H4 (cell line): ENCODE results near the gene RNF5. TPM values are rescaled to one million over a fixed set of nuclear protein-coding genes. Genes with fewer than 3 reads are reported as not detected.
"Not testable (repeated sequence)": the region's sequence is repeated elsewhere in the genome, so short reads cannot be mapped to it uniquely, and the experiment has no call there.

ENCODE experiments used
- DNase-seq: peaks from one replicate; pipeline ENCODE4 v3.0.0-alpha.2; 2015; ENCODE audit warnings: low spot score
- total RNA-seq: library from RNA; depleted of rRNA; stranded (reverse); fragments of >200 nt; shearing (Covaris generic); gene quantifications from 2 replicates; pipeline ENCODE4 v1.2.3, GENCODE V29; 2014; rRNA removed

Gene RNF5
- total RNA-seq = 55.7 and 56.9 TPM in 2 replicates

DNA sequence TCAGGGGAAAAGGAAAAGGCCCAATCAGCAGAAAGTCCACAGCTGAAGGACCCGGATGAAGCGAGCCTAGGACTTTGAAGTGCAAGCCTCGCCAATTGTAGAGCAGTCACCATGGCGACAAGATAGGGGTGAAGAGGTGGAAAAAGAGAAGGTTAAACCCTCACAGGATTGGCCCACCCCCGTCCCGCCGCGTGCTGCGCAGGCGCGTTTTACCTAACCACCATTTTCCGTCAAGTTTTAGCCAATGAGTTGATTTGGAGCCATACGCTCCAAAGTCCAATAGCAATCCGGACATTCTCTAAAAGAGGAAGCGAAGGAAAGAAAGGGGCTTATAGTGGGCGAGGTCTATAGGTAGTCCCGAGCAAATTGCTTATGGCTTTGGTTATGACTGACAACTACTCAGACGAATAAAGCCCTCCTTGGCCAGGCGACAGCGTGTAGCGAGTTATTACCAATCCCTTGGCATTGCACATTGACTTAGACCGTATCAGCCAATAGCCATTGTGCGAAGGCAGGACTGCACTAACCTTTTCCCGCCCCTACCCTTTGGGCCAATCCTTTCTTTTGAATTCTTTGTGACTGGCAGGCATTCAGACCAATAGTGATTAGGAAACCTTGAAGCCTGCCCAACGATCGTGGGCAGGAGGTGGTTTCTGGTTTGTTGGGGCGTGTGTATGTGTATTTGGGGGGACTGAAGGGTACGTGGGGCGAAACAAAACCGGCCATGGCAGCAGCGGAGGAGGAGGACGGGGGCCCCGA, at the start of gene RNF5:
RNF5 (plus strand) TSS at position 618 of the 759 bp plus-strand sequence; CDS start at position 725, 107 bp downstream.
- peak; percentile 100 for DNase-seq

DNA sequence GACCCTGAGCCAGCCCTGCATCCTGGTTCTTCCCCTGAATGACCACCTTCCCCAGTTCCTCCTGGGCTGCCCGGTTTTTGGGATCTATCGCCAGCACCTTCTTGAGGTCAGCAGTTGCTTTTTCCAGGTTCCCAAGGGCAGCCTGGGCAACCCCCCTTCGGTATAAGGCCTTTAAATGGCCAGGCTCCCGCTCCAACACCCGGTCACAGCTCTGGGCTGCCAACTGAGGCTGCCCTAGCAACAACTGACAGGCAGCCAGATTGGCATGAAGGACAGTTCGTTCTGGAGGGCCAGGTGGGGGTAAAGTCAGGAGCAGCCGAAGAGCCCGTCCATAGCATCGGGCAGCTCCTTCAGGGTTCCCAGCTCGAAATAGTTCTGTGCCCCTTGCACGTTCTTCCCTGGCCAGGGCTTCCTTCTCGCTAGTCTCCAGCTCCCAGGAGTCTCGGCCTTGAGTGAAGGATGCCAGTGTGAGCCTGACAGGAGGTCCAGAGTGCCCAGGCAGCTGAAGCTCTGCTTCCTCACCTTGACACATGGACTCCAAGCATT, 49.4 kb upstream of the RNF5 start:
- DNase-seq = no peak

DNA sequence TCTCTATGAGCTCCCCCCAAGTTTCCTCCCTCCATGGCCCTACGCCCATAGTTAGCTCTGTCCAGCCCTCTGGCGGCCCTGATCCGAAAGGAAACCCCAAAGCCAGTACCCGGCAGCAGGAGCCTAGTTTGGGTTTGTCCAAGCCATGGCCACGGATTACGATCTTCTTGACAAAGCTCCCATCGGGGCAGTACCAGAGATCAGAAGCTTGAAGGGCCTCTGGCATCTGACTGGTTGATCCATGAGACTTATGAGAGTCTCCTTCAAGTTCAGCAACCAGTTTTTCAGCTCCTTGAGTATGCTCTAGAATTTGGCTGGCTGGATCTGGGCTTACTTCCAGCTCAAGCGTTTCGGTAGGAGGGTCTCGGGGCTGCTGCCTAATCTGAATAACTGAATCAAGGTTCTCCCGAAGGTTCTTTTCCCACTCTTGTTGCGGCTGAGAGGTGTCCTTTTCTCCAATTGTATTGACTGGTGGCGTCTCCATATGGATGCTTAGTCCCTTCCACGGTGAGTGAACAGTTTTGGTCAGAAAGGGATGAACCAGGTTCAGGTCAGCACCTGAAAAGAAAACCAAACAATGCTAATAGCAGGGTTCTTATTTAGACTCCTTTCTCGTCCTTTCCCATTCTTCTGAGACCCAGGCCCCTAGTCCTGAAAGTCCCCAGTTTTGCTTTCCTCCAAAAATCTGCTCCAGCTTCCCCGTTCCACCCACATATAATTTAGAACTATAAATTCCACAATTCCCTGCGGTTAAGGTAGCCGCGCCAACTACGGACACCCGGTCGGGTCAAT, 48.7 kb upstream of the RNF5 start:
- DNase-seq = no peak

DNA sequence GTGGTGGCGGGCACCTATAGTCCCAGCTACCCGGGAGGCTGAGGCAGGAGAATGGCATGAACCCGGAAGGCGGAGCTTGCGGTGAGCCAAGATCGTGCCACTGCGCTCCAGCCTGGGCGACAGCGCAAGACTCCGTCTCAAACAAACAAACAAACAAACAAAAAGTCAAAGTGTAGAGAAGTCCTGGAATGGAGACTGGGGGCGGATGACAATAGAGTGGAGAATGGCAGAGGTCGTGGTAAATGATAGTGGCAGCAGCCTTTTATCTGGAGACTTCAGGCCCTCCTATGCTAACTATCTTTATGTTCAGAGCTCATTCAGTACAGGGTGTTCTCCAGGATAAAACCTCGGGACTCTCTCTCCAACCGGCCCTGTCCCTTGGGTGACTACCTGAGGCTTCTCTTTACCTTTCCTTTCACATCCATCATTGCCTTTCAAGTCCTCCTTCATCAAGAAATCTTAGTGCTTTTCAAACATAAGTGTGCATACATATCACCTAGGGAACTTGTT, 46.7 kb upstream of the RNF5 start:
- DNase-seq = no peak

- DNase-seq = no peak
Observed at GRCh38 chr6:32132110-32132509, 46.1 kb upstream of the RNF5 start.

- no peak for DNase-seq
Observed at GRCh38 chr6:32133786-32134185, 44.4 kb upstream of the RNF5 start.

DNA sequence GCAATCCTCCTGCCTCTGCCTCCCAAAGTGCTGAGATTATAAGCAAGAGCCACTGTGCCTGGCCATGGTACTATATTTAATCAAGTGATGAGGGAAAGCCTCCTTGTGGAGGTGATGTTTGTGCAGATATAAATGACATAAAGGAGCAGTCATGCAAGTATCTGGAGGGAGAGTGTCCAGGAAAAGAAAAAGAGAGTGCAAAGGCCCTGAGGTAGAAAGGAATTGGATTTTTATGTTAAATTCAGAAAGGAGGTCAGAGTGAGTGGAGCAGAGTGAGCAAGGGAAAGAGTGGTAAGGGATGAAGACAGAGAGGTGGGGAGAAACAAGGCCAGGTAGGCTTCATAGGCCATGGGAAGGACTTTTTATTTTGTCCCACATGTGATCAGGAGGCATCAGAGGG, 40.8 kb upstream of the RNF5 start:
- DNase-seq = no peak

DNA sequence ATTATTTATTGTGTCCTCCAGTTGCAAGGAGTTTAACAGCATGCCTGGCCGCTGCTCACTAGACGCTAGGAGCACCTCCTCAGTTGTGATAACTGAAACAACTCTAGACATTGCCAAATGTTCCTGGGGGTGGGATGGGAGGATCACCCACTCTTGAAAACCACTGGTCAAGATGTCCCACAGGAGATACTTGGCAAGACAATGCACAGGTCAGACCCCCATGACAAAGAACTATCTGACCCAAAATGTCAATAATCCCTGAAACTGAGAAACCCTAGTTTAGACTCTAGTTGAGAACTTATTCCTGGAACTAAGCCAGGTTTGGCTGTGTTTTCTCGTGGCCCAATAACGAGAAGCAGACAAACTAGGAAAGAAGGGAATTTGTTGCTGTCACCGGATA, 38.6 kb upstream of the RNF5 start:
- no peak for DNase-seq

DNA sequence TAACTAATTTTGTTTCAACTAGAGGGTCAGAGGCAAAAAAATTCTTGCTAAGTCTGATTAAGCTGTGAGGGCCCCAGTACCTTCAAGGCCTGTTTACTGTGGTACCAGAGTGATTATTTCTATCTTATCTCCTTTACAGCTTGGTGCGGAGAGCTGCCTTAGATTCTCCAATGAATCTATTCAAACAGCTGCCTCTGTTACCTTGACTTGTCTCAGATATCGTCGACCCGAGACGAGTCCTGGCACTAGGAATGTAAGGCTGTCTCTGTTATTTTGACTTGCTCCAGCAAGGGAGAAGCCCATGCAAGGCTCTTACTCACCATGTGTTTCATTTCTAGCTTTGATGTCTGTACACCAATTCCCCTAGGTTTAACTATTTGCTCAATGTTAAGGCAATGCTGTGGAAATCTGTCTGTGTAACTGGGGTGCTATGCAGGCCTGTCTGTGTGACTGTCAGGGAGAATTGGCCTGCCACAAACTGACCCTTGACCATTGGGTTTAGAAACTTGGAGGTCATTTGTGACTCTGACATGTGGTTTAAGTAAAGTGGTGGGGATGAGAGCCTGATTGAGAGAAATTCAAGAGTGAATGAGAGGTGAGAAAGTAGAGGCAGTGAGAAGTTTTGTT, 37.7 kb upstream of the RNF5 start:
- no peak for DNase-seq

GRCh38 chr6:32144238-32144637, 34.0 kb upstream of the RNF5 start:
- not testable (repeated sequence) for DNase-seq

DNA sequence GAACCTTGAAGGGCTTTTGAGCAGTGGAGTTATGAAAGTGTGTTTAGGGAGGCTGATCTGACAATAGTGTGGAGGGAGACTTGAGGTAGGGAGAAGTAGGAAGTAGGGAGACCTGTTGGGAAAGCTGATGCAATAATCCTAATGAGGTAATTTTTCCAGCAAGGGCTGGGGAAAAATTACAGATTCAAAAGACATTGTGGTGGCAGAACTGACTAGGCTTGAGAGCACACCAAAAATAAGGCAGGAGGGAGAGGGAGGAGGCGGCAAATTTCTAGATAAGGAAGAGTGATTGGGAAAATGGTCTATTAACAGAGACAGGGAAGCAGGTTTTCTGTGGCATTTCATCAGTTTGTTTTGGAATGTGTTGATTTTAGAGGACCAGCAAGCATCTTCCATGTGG, 31.9 kb upstream of the RNF5 start:
- no peak for DNase-seq

DNA sequence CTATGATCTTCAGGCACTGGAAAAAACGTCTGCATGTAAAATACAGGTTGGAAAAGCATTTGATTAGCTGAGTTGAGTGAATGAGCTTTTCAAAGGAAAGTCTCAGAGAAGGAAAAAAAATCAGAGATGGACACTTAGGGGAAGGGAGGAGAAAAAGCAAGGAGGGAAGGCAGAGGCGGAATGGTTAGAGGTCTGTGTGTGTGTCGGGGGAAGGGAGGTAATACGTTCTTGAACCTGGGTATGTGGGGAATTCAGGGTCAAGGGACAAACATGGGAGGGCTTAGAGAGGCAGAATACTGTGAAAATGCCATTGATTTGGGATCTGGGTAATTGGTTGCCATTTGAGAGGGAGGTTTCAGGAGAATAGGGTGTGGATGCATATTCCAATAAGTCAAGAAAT, 31.5 kb upstream of the RNF5 start:
- DNase-seq = no peak

GRCh38 chr6:32147401-32148132, 30.6 kb upstream of the RNF5 start:
- DNase-seq = no peak

DNA sequence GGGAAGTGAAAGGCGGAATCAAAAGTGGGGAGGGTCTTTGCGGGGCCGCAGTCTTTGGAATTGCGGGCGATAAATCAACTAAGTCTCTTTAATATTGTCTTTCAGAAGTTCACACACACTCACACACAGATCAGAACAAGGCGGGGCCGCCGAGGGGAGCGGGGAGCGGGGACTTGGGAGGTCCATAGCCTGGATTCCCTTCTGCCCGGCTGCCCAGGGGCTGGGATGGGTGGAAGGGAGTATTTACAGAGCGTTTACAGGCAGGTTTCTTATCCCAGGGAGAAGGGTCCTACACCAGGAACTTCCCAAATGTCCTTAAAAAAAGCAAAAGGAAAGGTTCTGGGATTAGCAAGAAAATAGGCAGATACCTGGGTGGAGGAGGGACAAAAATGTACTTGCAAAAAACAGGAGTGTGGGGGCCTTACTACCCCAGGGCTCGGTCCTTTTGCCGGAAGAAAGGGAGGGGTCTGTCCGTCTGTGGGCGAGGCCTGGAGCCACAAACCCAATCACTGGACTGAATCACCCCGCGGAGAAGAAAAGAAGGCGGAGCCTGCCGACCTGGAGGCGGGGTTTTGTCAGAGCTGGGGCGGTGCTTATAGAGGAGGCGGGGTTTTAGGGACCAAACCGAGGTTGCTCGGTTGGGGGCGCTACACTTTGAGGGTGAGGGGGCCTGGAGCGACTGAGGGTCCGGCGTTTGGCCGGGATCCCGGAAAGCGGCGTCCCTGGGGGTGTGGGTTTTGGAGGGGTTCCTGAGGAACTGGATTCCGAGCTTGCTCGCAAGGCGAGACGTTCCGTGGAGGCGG, 29.7 kb upstream of the RNF5 start:
- DNase-seq = no peak

DNA sequence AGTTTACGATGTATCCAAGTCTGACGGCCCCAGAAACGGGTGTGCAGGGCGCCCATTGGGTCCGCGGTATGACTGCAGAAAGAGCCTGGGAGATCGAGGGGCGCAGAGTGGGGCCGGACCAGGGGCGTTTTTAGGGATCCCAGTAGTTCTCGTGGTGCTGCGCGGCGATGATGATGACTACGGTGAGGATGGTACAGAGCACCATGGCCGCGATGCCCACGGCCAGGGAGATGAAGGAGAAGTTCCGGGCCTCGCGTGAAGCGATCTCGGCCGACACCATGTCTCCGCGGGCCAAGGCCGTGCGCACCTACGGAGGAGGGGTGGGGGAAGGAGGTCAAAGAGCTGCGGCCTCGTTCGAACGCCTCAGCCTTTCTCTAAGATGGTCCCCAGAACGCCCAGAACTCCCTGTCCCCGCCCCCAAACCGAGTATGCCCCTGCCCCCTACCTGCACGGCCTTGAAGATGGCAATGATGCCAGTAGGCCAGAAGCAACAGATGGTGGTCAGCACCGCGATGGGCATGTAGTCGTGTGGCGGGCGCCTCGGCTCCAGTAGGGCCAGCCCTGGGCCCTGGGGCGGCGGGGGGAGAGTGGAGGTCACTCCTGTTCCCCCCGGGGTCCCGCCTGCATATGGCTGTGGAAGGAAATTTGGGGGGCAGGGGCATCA, 29.0 kb upstream of the RNF5 start:
- DNase-seq = no peak

DNA sequence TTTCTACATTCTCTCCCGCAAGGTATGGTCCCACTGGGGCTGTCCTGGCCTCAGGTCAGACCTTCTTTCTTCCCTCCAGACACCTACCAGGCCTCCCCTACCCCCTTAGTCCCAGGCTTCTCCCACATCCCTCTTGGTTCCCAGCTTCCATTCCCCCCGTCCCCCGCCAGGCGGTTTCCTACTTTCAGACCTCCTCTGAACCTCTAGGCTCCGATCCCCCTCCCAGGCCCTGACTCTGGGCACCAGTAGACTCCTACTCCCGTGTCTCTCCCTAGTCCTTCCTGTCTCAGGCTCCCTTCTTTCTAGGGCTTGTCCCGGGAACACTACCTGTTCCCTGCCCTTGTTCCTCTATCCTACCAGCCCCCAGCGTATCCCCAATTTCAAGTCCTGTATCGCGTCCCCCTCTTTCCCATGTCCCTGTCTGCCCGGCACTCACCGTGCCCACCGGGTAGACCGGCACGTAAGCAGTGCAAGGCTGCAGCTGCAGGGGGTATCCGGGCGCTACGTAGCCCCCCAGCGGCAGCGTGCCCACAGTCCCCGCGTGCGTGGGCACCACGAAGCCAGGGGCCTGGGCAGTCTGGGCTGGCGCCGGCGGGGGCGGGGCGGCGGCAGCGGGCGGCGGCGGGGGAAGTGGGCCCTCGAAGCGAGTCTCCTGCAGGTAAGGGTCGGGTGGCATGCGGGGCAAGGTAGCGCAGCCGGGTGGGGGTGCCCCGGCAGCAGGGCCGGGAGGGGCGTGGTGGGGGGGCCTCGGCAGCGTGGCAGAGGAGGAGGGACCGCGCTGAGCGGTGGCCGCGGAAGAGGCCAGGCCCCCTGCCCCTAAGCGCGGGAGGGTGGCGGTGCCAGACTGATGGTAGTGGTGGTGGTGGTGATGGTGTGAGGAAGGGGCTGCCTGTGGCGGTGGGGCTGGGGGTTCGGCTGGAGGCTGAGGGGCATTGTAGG, 28.0 kb upstream of the RNF5 start:
- no peak for DNase-seq

- no peak for DNase-seq
Observed at GRCh38 chr6:32151181-32151862, 26.9 kb upstream of the RNF5 start.
